ENCODE results near the gene ST3GAL3.

ST3GAL3 gene

DNA sequence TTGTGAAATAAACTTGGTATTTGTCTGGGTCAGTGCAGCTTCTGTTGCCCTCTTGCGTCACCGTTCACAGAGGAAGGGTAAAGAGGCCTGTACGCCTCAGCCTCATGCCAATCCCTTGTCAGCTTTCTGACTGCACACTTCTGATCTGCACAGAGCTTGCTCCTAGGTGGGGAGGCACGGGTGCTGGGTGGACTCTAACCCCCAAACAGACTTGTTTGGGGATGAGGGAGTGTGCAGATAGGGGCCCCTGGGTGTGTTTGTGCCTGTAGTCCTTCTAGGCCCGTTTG is 270.9 kb downstream of the ST3GAL3 start:
- in situ Hi-C loops (cut with MboI; ENCODE audit: low pct_unique_long_range_greater_than_20kb, low sequenced_read_pairs, unreplicated experiment) = no loop called here
- DNase-seq (ENCODE audit: low spot score) = no peak
- TF ChIP-seq, protein P1, sequence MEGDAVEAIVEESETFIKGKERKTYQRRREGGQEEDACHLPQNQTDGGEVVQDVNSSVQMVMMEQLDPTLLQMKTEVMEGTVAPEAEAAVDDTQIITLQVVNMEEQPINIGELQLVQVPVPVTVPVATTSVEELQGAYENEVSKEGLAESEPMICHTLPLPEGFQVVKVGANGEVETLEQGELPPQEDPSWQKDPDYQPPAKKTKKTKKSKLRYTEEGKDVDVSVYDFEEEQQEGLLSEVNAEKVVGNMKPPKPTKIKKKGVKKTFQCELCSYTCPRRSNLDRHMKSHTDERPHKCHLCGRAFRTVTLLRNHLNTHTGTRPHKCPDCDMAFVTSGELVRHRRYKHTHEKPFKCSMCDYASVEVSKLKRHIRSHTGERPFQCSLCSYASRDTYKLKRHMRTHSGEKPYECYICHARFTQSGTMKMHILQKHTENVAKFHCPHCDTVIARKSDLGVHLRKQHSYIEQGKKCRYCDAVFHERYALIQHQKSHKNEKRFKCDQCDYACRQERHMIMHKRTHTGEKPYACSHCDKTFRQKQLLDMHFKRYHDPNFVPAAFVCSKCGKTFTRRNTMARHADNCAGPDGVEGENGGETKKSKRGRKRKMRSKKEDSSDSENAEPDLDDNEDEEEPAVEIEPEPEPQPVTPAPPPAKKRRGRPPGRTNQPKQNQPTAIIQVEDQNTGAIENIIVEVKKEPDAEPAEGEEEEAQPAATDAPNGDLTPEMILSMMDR (IDR thresholded peaks at IDR 0.05; ENCODE audit: extremely low read depth, insufficient read depth, missing control alignments) = no peak

DNA sequence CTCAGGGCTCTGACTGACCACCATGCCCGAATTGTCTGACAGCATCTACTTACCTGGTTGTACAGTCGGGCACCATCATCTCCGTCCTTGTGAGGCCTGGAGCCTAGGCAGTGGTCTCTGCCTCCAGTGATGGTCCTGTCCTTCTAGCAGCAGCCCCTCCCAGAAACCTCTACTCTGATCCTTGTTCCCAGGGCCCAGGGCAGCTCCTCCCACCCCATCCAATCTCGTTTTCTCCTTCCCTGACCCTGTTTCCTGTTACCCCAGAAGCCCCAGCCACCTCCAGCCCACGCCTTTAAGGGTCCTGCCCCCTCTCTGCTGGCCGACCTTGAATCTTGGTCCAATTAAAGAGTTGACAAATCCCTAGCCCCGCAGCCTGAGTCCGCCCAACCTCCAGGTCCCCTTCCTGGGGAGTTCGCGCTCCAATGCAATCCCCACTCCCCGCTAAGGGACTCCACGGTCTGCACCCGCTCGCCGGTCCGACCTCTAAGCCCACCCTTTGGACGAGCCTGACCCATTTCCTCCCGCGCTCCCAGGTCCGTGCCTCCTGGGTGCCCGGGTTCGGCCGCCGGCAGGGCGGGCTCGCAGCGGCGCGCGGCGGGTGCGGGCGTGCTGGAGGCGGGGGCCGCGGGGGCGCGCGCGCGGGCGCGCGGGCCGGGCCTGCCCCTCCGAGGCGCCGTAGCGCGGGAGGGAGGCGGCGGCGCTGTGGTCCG is 271.4 kb downstream of the ST3GAL3 start, which contains the start of gene B4GALT2:
TSS of gene B4GALT2 (plus strand) at position 660 of the 710 bp plus-strand sequence. CDS start 1,951 bp downstream, outside the sequence.
- TF ChIP-seq, protein P1 (IDR thresholded peaks at IDR 0.05; ENCODE audit: extremely low read depth, insufficient read depth, missing control alignments) = no peak
- in situ Hi-C loops (cut with MboI; ENCODE audit: low pct_unique_long_range_greater_than_20kb, low sequenced_read_pairs, unreplicated experiment) = no loop called here
- DNase-seq (ENCODE audit: low spot score) = peak; percentile 91

DNA sequence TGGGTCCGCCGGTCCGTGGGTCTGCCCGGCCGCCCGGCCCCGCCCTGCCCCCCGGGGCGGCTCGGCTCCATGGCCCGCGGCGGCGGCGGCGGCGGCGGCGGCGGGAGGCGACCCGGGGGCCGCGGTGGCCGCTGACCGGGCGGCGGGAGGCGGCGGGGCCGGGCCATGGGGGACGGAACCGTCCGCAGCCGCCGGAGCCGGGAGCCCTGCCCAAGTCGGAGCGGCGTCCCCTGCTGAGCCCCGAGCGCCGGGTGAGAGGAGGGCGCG is 271.9 kb downstream of the ST3GAL3 start:
- TF ChIP-seq, protein P1 (IDR thresholded peaks at IDR 0.05; ENCODE audit: extremely low read depth, insufficient read depth, missing control alignments) = no peak
- no peak for DNase-seq (ENCODE audit: low spot score)
- in situ Hi-C loops (cut with MboI; ENCODE audit: low pct_unique_long_range_greater_than_20kb, low sequenced_read_pairs, unreplicated experiment) = no loop called here

DNA sequence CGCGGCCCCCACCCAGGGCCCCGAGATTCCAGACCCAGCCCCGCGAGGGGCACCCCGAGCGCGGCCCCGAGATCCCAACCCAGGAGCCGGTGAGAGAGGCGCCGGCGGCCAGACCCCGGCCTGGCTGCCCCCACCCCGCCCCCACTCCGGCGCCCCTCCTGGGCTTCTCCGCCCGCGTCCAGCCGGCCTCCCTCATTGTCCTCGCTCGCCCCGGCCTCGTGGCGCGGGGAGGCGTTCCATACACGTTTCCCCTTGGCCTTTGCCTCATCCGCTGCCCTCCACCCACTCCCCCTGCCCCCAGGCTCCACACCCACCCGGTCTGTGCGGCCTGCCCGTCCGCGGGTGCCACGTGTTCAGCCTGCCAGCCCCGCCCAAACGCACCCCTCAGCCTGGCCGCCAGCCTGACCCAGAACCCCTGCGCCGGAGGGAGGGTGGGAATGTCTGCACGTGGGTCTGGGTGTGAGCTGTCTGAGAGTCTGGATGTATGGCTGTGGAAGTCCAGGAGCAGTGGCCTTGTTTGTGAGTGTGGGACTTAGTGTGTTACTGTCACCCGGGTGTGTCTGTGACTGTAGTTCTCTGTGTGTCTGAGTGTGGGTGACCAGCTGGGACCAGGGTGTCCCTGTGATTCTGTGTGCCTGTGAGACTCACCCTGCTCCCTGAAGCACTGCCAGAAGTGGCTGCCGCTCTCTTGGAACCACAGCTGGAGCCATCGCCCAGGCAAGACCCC is 272.4 kb downstream of the ST3GAL3 start:
- TF ChIP-seq, protein P1 (IDR thresholded peaks at IDR 0.05; ENCODE audit: extremely low read depth, insufficient read depth, missing control alignments) = no peak
- in situ Hi-C loops (cut with MboI; ENCODE audit: low pct_unique_long_range_greater_than_20kb, low sequenced_read_pairs, unreplicated experiment) = no loop called here
- peak; percentile 75 for DNase-seq (ENCODE audit: low spot score)

DNA sequence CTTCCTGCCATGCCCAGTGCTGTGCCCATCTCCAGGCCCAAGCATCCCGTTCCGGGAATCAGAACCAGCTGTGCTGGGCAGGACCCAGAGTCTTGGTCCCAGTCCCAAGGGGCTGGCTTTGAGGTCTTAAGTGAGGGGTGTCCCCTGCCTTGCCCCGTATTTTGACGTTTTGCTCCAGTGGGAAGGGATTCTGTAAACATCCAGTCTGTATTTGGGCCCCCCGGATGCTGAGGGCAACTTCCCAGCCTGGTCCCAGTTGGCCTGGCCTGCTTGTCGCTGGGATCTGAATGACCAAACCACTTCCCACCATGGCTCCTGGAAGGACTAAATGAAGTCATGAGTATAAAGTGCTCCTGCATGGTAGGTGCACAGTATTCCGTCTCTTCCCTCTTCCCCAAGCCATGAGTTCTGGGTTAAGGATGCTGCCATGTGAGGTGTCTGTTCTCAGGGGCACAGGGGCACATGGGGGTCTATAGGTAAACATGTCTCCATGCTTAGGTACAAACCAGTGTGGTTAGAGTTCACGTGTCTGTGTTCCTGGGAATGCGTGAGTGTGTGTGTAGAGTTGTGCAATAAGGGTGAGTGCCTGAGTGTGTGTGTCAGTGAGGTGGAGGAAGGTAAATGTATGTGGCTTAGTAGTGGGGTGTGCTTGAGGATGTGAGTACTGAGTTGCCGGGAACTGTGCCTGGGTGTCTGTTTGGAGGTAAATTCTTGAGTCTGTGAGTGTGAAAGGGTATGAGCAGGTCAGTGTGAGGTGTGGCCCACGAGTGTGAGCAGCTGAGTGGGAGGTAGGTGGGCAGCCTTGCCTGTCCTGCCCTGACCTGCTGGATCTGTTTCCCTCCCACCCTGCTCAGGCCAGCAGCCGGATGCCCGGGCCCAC is 273.2 kb downstream of the ST3GAL3 start:
- TF ChIP-seq, protein P1 (IDR thresholded peaks at IDR 0.05; ENCODE audit: extremely low read depth, insufficient read depth, missing control alignments) = no peak
- in situ Hi-C loops (cut with MboI; ENCODE audit: low pct_unique_long_range_greater_than_20kb, low sequenced_read_pairs, unreplicated experiment) = no loop called here
- no peak for DNase-seq (ENCODE audit: low spot score)
